Left lung (tissue), 10 donors: ENCODE measurements around the gene UFD1. TPM values are rescaled to one million over a fixed set of nuclear protein-coding genes. Genes with fewer than 3 reads are reported as not detected.

ENCODE experiments used
- ATAC-seq: fragments of 200-7000 bp; cut with Tn5 transposase; one replicate; pipeline ENCODE4 v1.9.1; 2020; ENCODE audit warnings: moderate library complexity
- DNase-seq, 4 donors: peaks; one replicate each; pipeline ENCODE4 v3.0.0-alpha.2; 2013 to 2020
- H3K27ac ChIP-seq, 2 donors: fragments of 200-600 bp; sonication (generic) in 1 of 2; one replicate each; pipeline versions ENCODE4 v1.5.0 to v1.8.0; 2020 to 2021
- H3K27me3 ChIP-seq, 2 donors: fragments of 200-600 bp; sonication (generic) in 1 of 2; one replicate each; pipeline versions ENCODE4 v1.5.0 to v1.8.0; 2020 to 2021
- H3K36me3 ChIP-seq, 2 donors: fragments of 200-600 bp; sonication (generic) in 1 of 2; one replicate each; pipeline versions ENCODE4 v1.5.0 to v1.8.0; 2020 to 2021
- H3K4me1 ChIP-seq, 2 donors: fragments of 200-600 bp; one replicate each; pipeline ENCODE4 v1.8.0; 2021
- H3K4me3 ChIP-seq, 2 donors: fragments of 200-600 bp; sonication (generic) in 1 of 2; one replicate each; pipeline versions ENCODE4 v1.5.0 to v1.8.0; 2020 to 2021; ENCODE audit warnings: mild to moderate bottlenecking in 1 of 2
- H3K9me3 ChIP-seq, 2 donors: fragments of 200-600 bp; sonication (generic) in 1 of 2; one replicate each; pipeline versions ENCODE4 v1.5.0 to v1.8.0; 2020 to 2021
- intact Hi-C, 2 donors: fragments of 100-400 bp; cut with DNase I; formaldehyde crosslinking; loops; one replicate each; pipeline versions ENCODE4 v1.11.2 to v1.14.2; 2022
- polyA plus RNA-seq, 6 donors: library from polyadenylated mRNA; unstranded; fragments of 120-200 nt; gene quantifications; one replicate each; pipeline ENCODE4 v1.2.1, GENCODE V29; 2013; ENCODE audit not compliant: insufficient read length in 6 of 6
- total RNA-seq, 2 donors: library from RNA; stranded (reverse); fragmentation: NEBNext Ultra II Directional; extraction: Animal tissue kit (Norgen Biotek cat#: 25700); gene quantifications; one replicate each; pipeline ENCODE4 v1.2.1, GENCODE V29; 2021
- TF ChIP-seq, protein P1 (sequence below), 2 donors: fragments of 200-600 bp; sonication (generic) in 1 of 2; IDR thresholded peaks; one replicate each; pipeline versions ENCODE4 v1.5.0 to v1.8.0; 2021; ENCODE audit warnings: antibody characterized with exemption in 2 of 2
- donor health status: DM: no; HTN: yes; CAD: no.
- donor health status: DM: no; HTN: no; CAD: no.

The UFD1 gene
- total and polyA plus RNA-seq, 8 donors, result 41.7 to 72.9 (median 62.6) TPM

- no peaks in the 10 kb centered on the region for H3K9me3 ChIP-seq
- H3K36me3 ChIP-seq, result no peaks in the 10 kb centered on the region
- no peak overlapping the region for H3K27ac ChIP-seq
- H3K27me3 ChIP-seq, result no peaks in the 10 kb centered on the region
- intact Hi-C loops, result no loop called here
- no peak for ATAC-seq
- TF ChIP-seq, protein P1, sequence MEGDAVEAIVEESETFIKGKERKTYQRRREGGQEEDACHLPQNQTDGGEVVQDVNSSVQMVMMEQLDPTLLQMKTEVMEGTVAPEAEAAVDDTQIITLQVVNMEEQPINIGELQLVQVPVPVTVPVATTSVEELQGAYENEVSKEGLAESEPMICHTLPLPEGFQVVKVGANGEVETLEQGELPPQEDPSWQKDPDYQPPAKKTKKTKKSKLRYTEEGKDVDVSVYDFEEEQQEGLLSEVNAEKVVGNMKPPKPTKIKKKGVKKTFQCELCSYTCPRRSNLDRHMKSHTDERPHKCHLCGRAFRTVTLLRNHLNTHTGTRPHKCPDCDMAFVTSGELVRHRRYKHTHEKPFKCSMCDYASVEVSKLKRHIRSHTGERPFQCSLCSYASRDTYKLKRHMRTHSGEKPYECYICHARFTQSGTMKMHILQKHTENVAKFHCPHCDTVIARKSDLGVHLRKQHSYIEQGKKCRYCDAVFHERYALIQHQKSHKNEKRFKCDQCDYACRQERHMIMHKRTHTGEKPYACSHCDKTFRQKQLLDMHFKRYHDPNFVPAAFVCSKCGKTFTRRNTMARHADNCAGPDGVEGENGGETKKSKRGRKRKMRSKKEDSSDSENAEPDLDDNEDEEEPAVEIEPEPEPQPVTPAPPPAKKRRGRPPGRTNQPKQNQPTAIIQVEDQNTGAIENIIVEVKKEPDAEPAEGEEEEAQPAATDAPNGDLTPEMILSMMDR (IDR thresholded peaks at IDR 0.05), result no peak
- H3K4me3 ChIP-seq, result no peak overlapping the region
- DNase-seq, result no peak
- no peaks in the 10 kb centered on the region for H3K4me1 ChIP-seq
These were observed 23.0 kb upstream of the UFD1 start for GRCh38 chr22:19501897-19502447.

DNA sequence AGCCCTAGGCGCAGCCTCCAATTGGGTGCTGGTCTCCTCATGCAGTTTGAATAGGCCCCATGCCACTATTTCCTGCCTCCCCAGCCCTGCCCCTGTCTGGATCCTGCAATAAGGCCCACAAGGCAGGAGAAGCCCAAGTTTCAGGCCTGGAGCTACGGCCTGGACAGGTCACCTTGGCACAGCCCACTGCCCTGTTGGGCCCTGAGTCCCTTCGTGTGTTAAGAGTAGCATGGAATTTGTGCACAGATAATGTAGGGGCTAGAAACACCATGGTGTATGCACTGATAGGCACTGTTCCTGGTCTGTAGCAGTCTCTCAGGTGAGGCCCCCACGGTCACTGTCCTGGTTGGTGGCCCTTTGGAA lies 20.9 kb upstream of the UFD1 start:
- DNase-seq, result no peak
- no peak overlapping the region for H3K4me3 ChIP-seq
- no peak for ATAC-seq
- no peaks in the 10 kb centered on the region for H3K4me1 ChIP-seq
- H3K36me3 ChIP-seq, result peaks cover 0 to 3% of the 10 kb centered on the region in 2 donors
- intact Hi-C loops, result loop anchor here (10.0 kb wide), 2 partner anchors 125 to 135 kb away; no protein-coding TSS in a partner anchor
- no peaks in the 10 kb centered on the region for H3K27me3 ChIP-seq
- no peak overlapping the region for H3K27ac ChIP-seq
- H3K9me3 ChIP-seq, result no peaks in the 10 kb centered on the region
- TF ChIP-seq, protein P1 (IDR thresholded peaks at IDR 0.05), result no peak

GRCh38 chr22:19499236-19499879 lies 20.4 kb upstream of the UFD1 start:
- intact Hi-C loops, result loop anchor here (10.0 kb wide), 2 partner anchors 125 to 135 kb away; no protein-coding TSS in a partner anchor
- ATAC-seq, result no peak

GRCh38 chr22:19498866-19499190 lies 19.8 kb upstream of the UFD1 start:
- no peak overlapping the region for H3K27ac ChIP-seq
- H3K4me1 ChIP-seq, result no peaks in the 10 kb centered on the region
- H3K36me3 ChIP-seq, result peaks cover 0 to 11% of the 10 kb centered on the region in 2 donors
- H3K27me3 ChIP-seq, result no peaks in the 10 kb centered on the region
- TF ChIP-seq, protein P1 (IDR thresholded peaks at IDR 0.05), result no peak
- DNase-seq (no peak), ATAC-seq (no peak)
- no peak overlapping the region for H3K4me3 ChIP-seq
- no peaks in the 10 kb centered on the region for H3K9me3 ChIP-seq
- intact Hi-C loops, result loop anchor here (10.0 kb wide), 2 partner anchors 126 to 136 kb away; no protein-coding TSS in a partner anchor

More at GRCh38 chr22:19499236-19499879, 20.4 kb upstream of the UFD1 start:
- Histone ChIP-seq H3K9me3 (no peaks in the 10 kb centered on the region), H3K27ac (no peak overlapping the region), H3K4me3 (no peak overlapping the region), H3K4me1 (no peaks in the 10 kb centered on the region), H3K36me3 (peaks cover 0 to 5% of the 10 kb centered on the region in 2 donors), H3K27me3 (no peaks in the 10 kb centered on the region)
- TF ChIP-seq, protein P1 (IDR thresholded peaks at IDR 0.05), result no peak
- no peak for DNase-seq

DNA sequence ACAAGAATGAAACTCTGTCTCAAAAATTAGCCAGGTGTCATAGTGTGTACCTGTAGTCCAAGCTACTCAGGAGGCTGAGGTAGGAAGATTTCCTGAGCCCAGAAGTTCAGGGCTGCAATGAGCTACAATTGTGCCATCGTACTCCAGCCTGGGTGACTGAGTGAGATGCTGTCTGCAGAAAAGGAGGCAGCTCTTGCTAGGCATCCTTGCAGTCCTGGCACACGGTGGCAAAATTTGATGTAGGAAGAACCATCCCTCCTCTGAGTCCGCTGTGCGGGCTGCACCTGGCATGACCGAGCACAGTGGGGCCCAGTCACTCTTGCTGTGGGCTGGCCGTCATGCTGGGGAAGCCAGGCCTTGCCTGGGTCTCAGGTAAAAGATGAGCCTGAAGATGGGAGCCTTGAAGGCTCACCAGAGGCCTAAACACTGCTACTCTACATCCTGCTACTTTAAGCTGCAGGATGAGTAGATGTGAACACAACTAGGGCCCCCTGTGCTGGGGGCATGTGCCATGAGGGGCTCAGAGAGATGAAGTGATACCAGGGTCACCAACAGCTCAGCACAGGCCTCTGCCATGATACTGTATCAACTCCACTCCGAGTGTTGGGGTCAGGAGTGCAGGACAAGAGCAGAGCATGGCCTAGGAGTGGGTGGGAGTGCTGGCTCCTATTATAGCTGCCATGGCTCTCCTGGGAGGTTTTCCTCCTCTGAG lies 19.3 kb upstream of the UFD1 start:
- DNase-seq (no peak), ATAC-seq (no peak)
- intact Hi-C loops, result loop anchor here (10.0 kb wide), 2 partner anchors 126 to 136 kb away; no protein-coding TSS in a partner anchor
- Histone ChIP-seq H3K27me3 (no peaks in the 10 kb centered on the region), H3K36me3 (peaks cover 0 to 12% of the 10 kb centered on the region in 2 donors), H3K4me3 (no peak overlapping the region), H3K9me3 (no peaks in the 10 kb centered on the region), H3K27ac (no peak overlapping the region), H3K4me1 (no peaks in the 10 kb centered on the region)
- TF ChIP-seq, protein P1 (IDR thresholded peaks at IDR 0.05), result no peak
